Measurements from ENCODE around the gene PTPN5. TPM values are rescaled to one million over a fixed set of nuclear protein-coding genes. Genes with fewer than 3 reads are reported as not detected.

PTPN5 gene
- total and polyA plus RNA-seq, 9 donors = 0.43 to 9.5 (median 1.5) TPM

DNA sequence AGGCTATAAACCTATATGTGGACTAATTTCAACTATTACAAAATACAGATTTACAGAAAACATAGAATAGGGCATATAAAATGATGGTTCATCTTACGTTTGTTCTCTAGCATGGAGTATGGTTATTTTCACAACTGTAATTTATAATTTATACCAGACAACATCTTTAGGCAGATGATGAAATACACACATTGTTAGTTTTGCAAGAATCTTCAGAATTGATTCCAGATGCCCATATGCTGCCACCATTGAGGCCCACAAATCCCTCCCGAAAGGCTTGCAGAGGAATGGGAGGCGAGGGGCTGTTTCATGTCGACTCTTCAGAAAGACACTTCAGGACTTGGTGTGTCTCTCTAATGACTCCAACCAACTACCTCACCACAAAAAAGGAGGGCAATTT, 6.2 kb downstream of the PTPN5 start:
- 91 to 96% (median 92%) methylated on average over 4 of the region's 4 CpGs for WGBS, 3 donors
- intact Hi-C loops (cut with DNase I) = no loop called here
- H3K36me3 ChIP-seq = no peaks in the 10 kb centered on the region
- H3K27ac ChIP-seq = no peak overlapping the region
- H3K4me3 ChIP-seq = no peak overlapping the region
- no peaks in the 10 kb centered on the region for H3K9me3 ChIP-seq
- TF ChIP-seq EP300 (IDR thresholded peaks at IDR 0.05) (no peak), POLR2A (IDR thresholded peaks at IDR 0.05) (no peak), CTCF (IDR thresholded peaks at IDR 0.05) (no peak)
- H3K27me3 ChIP-seq = no peaks in the 10 kb centered on the region
- DNase-seq = no peak
- no peaks in the 10 kb centered on the region for H3K4me1 ChIP-seq (ENCODE audit: insufficient read depth)

GRCh38 chr11:18780896-18781295, 10.7 kb downstream of the PTPN5 start:
- H3K36me3 ChIP-seq = no peaks in the 10 kb centered on the region
- no peak for DNase-seq
- no peak for TF ChIP-seq POLR2A (IDR thresholded peaks at IDR 0.05)
- no peak for TF ChIP-seq EP300 (IDR thresholded peaks at IDR 0.05)
- no peak for TF ChIP-seq CTCF (IDR thresholded peaks at IDR 0.05)
- intact Hi-C loops (cut with DNase I) = no loop called here
- no peak overlapping the region for H3K27ac ChIP-seq
- H3K4me1 ChIP-seq (ENCODE audit: insufficient read depth) = no peaks in the 10 kb centered on the region
- no peaks in the 10 kb centered on the region for H3K27me3 ChIP-seq
- no peak overlapping the region for H3K4me3 ChIP-seq
- WGBS, 3 donors = 81 to 90% (median 87%) methylated on average over 6 of the region's 6 CpGs
- no peaks in the 10 kb centered on the region for H3K9me3 ChIP-seq

DNA sequence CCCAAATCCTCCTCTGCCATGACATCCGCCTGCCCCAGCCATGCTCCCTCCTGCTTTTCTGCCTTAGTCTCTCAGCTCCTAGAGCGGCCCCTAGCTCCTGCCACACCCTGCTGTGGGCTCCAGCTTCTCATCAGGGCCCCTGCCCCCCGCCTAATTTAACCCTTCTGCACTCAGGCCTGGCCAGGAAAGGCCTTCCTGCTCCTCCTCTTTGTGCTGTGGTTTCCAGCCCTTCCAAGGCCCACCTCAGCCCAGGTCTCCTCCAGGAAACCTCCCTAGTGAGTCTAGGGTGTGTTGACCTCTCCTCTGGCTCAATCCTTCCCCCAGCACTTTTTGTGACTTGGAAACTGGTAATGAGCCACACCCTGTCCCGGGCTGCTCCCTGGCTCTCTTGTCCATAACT, 11.3 kb downstream of the PTPN5 start:
- DNase-seq = no peak
- Histone ChIP-seq H3K9me3 (no peaks in the 10 kb centered on the region), H3K27me3 (no peaks in the 10 kb centered on the region), H3K36me3 (no peaks in the 10 kb centered on the region), H3K27ac (no peak overlapping the region), H3K4me1 (ENCODE audit: insufficient read depth) (no peaks in the 10 kb centered on the region), H3K4me3 (no peak overlapping the region)
- intact Hi-C loops (cut with DNase I) = no loop called here
- TF ChIP-seq EP300 (IDR thresholded peaks at IDR 0.05) = no peak
- TF ChIP-seq POLR2A (IDR thresholded peaks at IDR 0.05) = no peak
- no peak for TF ChIP-seq CTCF (IDR thresholded peaks at IDR 0.05)
- 57 to 76% (median 57%) methylated on average over 4 of the region's 4 CpGs for whole genome bisulfite sequencing, 3 donors

DNA sequence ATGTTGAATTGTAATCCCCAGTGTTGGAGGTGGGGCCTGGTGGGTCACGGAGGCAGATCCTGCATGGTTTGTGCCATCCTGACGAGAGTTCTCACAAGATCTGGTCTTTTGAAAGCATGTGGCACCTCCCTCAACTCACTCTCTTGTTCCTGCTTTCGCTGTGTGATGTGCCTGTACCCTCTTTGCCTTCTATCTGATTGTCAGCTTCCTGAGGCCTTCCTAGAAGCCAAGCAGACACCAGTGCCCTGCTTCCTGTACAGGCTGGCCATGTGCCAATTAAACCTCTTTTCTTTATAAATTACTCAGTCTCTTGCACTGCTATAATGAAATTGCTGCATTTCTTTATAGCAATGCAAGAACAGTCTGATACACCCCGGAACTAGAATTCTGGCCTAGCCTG, 13.1 kb downstream of the PTPN5 start:
- Histone ChIP-seq H3K4me3 (no peak overlapping the region), H3K27me3 (no peaks in the 10 kb centered on the region), H3K27ac (no peak overlapping the region), H3K36me3 (no peaks in the 10 kb centered on the region), H3K9me3 (no peaks in the 10 kb centered on the region), H3K4me1 (ENCODE audit: insufficient read depth) (no peaks in the 10 kb centered on the region)
- no peak for DNase-seq
- TF ChIP-seq EP300 (IDR thresholded peaks at IDR 0.05) (no peak), CTCF (IDR thresholded peaks at IDR 0.05) (no peak)
- intact Hi-C loops (cut with DNase I) = no loop called here
- WGBS, 3 donors = 92 to 96% (median 95%) methylated on average over 4 of the region's 4 CpGs

GRCh38 chr11:18776324-18776723, 15.3 kb downstream of the PTPN5 start:
- Histone ChIP-seq H3K4me3 (no peak overlapping the region), H3K4me1 (ENCODE audit: insufficient read depth) (no peaks in the 10 kb centered on the region), H3K9me3 (no peaks in the 10 kb centered on the region), H3K36me3 (no peaks in the 10 kb centered on the region), H3K27me3 (no peaks in the 10 kb centered on the region), H3K27ac (no peak overlapping the region)
- intact Hi-C loops (cut with DNase I) = no loop called here
- 67 to 75% (median 68%) methylated on average over 6 of the region's 6 CpGs for WGBS, 3 donors
- TF ChIP-seq POLR2A (IDR thresholded peaks at IDR 0.05) = no peak
- no peak for TF ChIP-seq EP300 (IDR thresholded peaks at IDR 0.05)
- no peak for TF ChIP-seq CTCF (IDR thresholded peaks at IDR 0.05)
- DNase-seq = no peak

Data from ovary (tissue), 9 donors.